HepG2 (cell line): Measurements from ENCODE around the gene TMEM214. TPM values are rescaled to one million over a fixed set of nuclear protein-coding genes. Genes with fewer than 3 reads are reported as not detected.

Experiments
- HMGA1 ChIP-seq: sonication (generic); formaldehyde crosslinking; conservative IDR thresholded peaks from 2 replicates; pipeline ENCODE4 v1.4.0; 2020; ENCODE audit warnings: missing genetic modification reagents
- IKZF1 ChIP-seq: fragments of 450-650 bp; IDR thresholded peaks from 2 replicates; pipeline ENCODE4 v1.7.1; 2016
- KDM1A ChIP-seq: IDR thresholded peaks from 2 replicates; pipeline ENCODE4 v1.6.1; 2016; ENCODE audit warnings: missing compliant biosample characterization
- MXI1 ChIP-seq: IDR thresholded peaks from 3 replicates; pipeline ENCODE4 v1.6.1; 2012; ENCODE audit warnings: low read depth, low read length, inconsistent platforms, borderline replicate concordance
- POLR2A ChIP-seq, 2 experiments: IDR thresholded peaks; 2 replicates each; pipeline ENCODE4 v1.6.1; 2011; ENCODE audit warnings: low read depth in 2 of 2, low read length in 2 of 2, mild to moderate bottlenecking in 1 of 2, moderate library complexity in 1 of 2; ENCODE audit not compliant: insufficient read depth in 1 of 2
- PTBP1 ChIP-seq: fragments of 200-400 bp; formaldehyde crosslinking; IDR thresholded peaks from 2 replicates; pipeline ENCODE4 v1.6.1; 2018; ENCODE audit warnings: low read length, low read depth; ENCODE audit not compliant: poor library complexity, severe bottlenecking
- RAD21 ChIP-seq: fragments of 450-650 bp; formaldehyde crosslinking; IDR thresholded peaks from 2 replicates; pipeline ENCODE4 v1.5.0; 2020; ENCODE audit warnings: mild to moderate bottlenecking
- RXRB ChIP-seq: IDR thresholded peaks from 2 replicates; pipeline ENCODE4 v1.6.1; 2016; ENCODE audit warnings: borderline replicate concordance, missing genetic modification reagents, missing compliant biosample characterization
- TBL1XR1 ChIP-seq: fragments of 150-350 bp; IDR thresholded peaks from 2 replicates; pipeline ENCODE4 v1.6.1; 2014; ENCODE audit warnings: borderline replicate concordance, low read length; ENCODE audit not compliant: partially characterized antibody
- TCF7L2 ChIP-seq: IDR thresholded peaks from 2 replicates; pipeline ENCODE4 v1.6.1; 2011; ENCODE audit warnings: mild to moderate bottlenecking, low read depth, low read length, moderate library complexity
- ZNF354B ChIP-seq: sonication (generic); formaldehyde crosslinking; IDR thresholded peaks from 2 replicates; pipeline ENCODE4 v1.8.0; 2022; ENCODE audit warnings: mild to moderate bottlenecking, missing genetic modification reagents
- ZNF383 ChIP-seq: sonication (generic); formaldehyde crosslinking; IDR thresholded peaks from 2 replicates; pipeline ENCODE4 v1.4.0; 2020; ENCODE audit warnings: missing genetic modification reagents, mild to moderate bottlenecking, borderline replicate concordance
- ZNF570 ChIP-seq: sonication (generic); formaldehyde crosslinking; IDR thresholded peaks from 2 replicates; pipeline ENCODE4 v1.4.0; 2020; ENCODE audit warnings: mild to moderate bottlenecking, missing genetic modification reagents, borderline replicate concordance
- ZNF572 ChIP-seq: sonication (generic); formaldehyde crosslinking; IDR thresholded peaks from 2 replicates; pipeline ENCODE4 v1.5.1; 2020; ENCODE audit warnings: mild to moderate bottlenecking, missing genetic modification reagents
- ZNF773 ChIP-seq: sonication (generic); formaldehyde crosslinking; IDR thresholded peaks from 2 replicates; pipeline ENCODE4 v1.4.0; 2020; ENCODE audit warnings: missing genetic modification reagents, borderline replicate concordance
- ZNF788 ChIP-seq: sonication (generic); formaldehyde crosslinking; IDR thresholded peaks from 2 replicates; pipeline ENCODE4 v1.5.0; 2020; ENCODE audit warnings: mild to moderate bottlenecking, missing genetic modification reagents, borderline replicate concordance
- polyA plus RNA-seq, 8 experiments: library from polyadenylated mRNA; depleted of rRNA in 3 of 8; stranded (reverse) in 7 of 8; unstranded in 1 of 8; fragments of >200 nt; fragmentation: Illumina TruSeq in 4 of 8; extraction: Trizol in 4 of 8; gene quantifications; 2 replicates each; pipeline versions ENCODE4 v1.2.1 to v1.2.3, GENCODE V29; 2011 to 2016; ENCODE audit warnings: low read depth in 4 of 8, missing spikeins in 1 of 8, mixed read lengths in 1 of 8; ENCODE audit not compliant: insufficient read depth in 1 of 8
- total RNA-seq, 5 experiments: library from RNA; depleted of rRNA; stranded (reverse); fragments of >200 nt; fragmentation: Illumina TruSeq; extraction: Trizol; gene quantifications; 2 replicates each; pipeline ENCODE4 v1.2.3, GENCODE V29; 2016; ENCODE audit warnings: low read depth in 1 of 5
- TF ChIP-seq, protein P1 (sequence below): sonication (generic); formaldehyde crosslinking; IDR thresholded peaks from 2 replicates; pipeline ENCODE4 v1.5.0; 2020; ENCODE audit warnings: mild to moderate bottlenecking, missing genetic modification reagents
- TF ChIP-seq, protein P2 (sequence below): sonication (generic); formaldehyde crosslinking; IDR thresholded peaks from 2 replicates; pipeline ENCODE4 v1.5.0; 2020; ENCODE audit warnings: missing genetic modification reagents, mild to moderate bottlenecking, borderline replicate concordance
- TF ChIP-seq, protein P3 (sequence below): sonication (generic); formaldehyde crosslinking; IDR thresholded peaks from 2 replicates; pipeline ENCODE4 v1.8.0; 2022; ENCODE audit warnings: low read depth, missing genetic modification reagents
- TF ChIP-seq, protein P4 (sequence below): sonication (generic); formaldehyde crosslinking; IDR thresholded peaks from 2 replicates; pipeline ENCODE4 v1.4.0; 2020; ENCODE audit warnings: missing genetic modification reagents, borderline replicate concordance
- TF ChIP-seq, protein P5 (sequence below): sonication (generic); formaldehyde crosslinking; IDR thresholded peaks from 2 replicates; pipeline ENCODE4 v1.4.0; 2020; ENCODE audit warnings: mild to moderate bottlenecking, missing genetic modification reagents, borderline replicate concordance

TMEM214 gene
- total and polyA plus RNA-seq, 2 of the 13 experiments (the other 11 are each of a cell fraction or from before 2014, with no cell fraction given) = 58.3 to 132 TPM

DNA sequence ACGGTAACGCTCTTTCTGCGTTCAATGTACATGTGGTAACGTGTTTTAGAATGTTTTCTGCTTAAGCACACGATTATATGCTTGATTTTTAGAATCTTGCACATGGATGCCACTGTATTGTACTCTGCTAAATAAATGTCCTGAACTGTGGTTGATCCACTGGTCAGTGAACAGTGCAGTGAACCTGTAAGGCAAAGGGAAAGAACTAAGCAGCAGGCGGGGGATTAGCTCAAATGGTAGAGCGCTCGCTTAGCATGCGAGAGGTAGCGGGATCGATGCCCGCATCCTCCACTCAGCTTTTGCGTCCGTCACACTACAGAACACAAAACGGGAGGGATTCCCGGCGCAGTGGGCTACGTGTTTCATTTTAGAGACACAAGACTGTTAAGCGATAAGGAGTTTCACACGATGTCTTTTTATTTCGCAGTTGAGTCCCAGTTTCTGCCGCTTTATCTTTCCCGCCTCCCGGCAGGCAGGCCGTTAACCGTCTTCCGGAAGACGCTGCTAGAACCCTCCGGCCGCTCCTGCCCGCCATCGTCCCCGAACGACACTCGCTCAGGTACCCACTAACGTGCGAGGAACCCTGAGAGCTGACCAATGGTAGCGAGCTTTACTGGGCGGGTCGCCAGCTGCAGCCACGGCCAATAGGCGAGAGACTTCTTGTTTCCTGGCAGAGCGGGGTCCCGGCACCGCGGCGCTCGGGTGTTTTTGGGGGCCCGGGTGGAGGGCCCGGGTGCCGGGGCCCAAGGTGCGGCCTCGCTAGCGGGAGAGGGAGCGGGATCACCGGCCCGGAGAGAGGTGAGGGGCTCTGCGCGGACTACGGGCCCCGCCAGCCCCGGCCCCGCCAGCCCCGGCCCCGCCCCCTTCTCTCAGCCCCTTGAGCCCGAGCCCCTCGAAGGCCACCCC, 18.5 kb downstream of the TMEM214 start, which contains the start of gene AGBL5 (continued):
- TF ChIP-seq, protein P1, sequence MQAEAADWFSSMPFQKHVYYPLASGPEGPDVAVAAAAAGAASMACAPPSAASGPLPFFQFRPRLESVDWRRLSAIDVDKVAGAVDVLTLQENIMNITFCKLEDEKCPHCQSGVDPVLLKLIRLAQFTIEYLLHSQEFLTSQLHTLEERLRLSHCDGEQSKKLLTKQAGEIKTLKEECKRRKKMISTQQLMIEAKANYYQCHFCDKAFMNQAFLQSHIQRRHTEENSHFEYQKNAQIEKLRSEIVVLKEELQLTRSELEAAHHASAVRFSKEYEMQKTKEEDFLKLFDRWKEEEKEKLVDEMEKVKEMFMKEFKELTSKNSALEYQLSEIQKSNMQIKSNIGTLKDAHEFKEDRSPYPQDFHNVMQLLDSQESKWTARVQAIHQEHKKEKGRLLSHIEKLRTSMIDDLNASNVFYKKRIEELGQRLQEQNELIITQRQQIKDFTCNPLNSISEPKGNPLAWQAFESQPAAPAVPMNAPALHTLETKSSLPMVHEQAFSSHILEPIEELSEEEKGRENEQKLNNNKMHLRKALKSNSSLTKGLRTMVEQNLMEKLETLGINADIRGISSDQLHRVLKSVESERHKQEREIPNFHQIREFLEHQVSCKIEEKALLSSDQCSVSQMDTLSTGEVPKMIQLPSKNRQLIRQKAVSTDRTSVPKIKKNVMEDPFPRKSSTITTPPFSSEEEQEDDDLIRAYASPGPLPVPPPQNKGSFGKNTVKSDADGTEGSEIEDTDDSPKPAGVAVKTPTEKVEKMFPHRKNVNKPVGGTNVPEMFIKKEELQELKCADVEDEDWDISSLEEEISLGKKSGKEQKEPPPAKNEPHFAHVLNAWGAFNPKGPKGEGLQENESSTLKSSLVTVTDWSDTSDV = peak; percentile 89
- TF ChIP-seq TBL1XR1 = peak; percentile 75
- TF ChIP-seq TCF7L2 = no peak
- TF ChIP-seq ZNF354B (CRISPR knock-in tag) = peak; percentile 97
- TF ChIP-seq, protein P2, sequence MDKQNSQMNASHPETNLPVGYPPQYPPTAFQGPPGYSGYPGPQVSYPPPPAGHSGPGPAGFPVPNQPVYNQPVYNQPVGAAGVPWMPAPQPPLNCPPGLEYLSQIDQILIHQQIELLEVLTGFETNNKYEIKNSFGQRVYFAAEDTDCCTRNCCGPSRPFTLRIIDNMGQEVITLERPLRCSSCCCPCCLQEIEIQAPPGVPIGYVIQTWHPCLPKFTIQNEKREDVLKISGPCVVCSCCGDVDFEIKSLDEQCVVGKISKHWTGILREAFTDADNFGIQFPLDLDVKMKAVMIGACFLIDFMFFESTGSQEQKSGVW (CRISPR knock-in tag) = peak; percentile 97; the same call in 1 of the 2 replicates
- TF ChIP-seq ZNF383 (CRISPR knock-in tag) = 0 out of 2 replicates have a peak, but pooled peaks have one; percentile 79
- TF ChIP-seq RXRB (CRISPR knock-in tag) = peak; percentile 77
- TF ChIP-seq PTBP1 = no peak
- peak; percentile 58 to 71; a peak in 3 of 4 replicates for TF ChIP-seq POLR2A (IDR thresholded peaks at IDR 0.05; ENCODE audit: insufficient read depth in 1 of 2, low read depth in 2 of 2, low read length in 2 of 2)
- TF ChIP-seq, protein P3, sequence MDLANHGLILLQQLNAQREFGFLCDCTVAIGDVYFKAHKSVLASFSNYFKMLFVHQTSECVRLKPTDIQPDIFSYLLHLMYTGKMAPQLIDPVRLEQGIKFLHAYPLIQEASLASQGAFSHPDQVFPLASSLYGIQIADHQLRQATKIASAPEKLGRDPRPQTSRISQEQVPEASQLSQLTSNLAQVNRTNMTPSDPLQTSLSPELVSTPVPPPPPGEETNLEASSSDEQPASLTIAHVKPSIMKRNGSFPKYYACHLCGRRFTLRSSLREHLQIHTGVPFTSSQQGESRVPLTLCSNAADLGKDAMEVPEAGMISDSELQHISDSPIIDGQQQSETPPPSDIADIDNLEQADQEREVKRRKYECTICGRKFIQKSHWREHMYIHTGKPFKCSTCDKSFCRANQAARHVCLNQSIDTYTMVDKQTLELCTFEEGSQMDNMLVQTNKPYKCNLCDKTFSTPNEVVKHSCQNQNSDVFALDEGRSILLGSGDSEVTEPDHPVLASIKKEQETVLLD = peak; percentile 73; the same call in 1 of the 2 replicates
- TF ChIP-seq, protein P4, sequence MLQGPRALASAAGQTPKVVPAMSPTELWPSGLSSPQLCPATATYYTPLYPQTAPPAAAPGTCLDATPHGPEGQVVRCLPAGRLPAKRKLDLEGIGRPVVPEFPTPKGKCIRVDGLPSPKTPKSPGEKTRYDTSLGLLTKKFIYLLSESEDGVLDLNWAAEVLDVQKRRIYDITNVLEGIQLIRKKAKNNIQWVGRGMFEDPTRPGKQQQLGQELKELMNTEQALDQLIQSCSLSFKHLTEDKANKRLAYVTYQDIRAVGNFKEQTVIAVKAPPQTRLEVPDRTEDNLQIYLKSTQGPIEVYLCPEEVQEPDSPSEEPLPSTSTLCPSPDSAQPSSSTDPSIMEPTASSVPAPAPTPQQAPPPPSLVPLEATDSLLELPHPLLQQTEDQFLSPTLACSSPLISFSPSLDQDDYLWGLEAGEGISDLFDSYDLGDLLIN (CRISPR knock-in tag) = peak; percentile 45
- TF ChIP-seq, protein P5, sequence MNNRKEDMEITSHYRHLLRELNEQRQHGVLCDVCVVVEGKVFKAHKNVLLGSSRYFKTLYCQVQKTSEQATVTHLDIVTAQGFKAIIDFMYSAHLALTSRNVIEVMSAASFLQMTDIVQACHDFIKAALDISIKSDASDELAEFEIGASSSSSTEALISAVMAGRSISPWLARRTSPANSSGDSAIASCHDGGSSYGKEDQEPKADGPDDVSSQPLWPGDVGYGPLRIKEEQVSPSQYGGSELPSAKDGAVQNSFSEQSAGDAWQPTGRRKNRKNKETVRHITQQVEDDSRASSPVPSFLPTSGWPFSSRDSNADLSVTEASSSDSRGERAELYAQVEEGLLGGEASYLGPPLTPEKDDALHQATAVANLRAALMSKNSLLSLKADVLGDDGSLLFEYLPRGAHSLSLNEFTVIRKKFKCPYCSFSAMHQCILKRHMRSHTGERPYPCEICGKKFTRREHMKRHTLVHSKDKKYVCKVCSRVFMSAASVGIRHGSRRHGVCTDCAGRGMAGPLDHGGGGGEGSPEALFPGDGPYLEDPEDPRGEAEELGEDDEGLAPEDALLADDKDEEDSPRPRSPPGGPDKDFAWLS (CRISPR knock-in tag) = peak; percentile 96; the same call in 1 of the 2 replicates
- peak; percentile 51; the same call in 1 of the 2 replicates for TF ChIP-seq ZNF773 (CRISPR knock-in tag)
- 0 out of 2 replicates have a peak, but pooled peaks have one; percentile 77 for TF ChIP-seq ZNF570 (CRISPR knock-in tag)
- TF ChIP-seq IKZF1 = no peak
- peak; percentile 28; the same call in 1 of the 2 replicates for TF ChIP-seq RAD21 (CRISPR knock-in tag)
- peak; percentile 91; the same call in 1 of the 2 replicates for TF ChIP-seq ZNF788
- TF ChIP-seq KDM1A = peak; percentile 82
- no peak; the same call in 2 of the 3 replicates for TF ChIP-seq MXI1
- 0 out of 2 replicates have a peak, but pooled peaks have one; percentile 21 for TF ChIP-seq ZNF572 (CRISPR knock-in tag)
- no peak for TF ChIP-seq HMGA1 (CRISPR knock-in tag)
